Measurements from ENCODE around the gene ARL9. TPM values are rescaled to one million over a fixed set of nuclear protein-coding genes. Genes with fewer than 3 reads are reported as not detected.

Gene ARL9
- total and polyA plus RNA-seq, 9 of the 15 experiments (the other 6 are each of a cell fraction or from before 2014, with no cell fraction given): 0.10 to 0.15 (median 0.11) TPM; not detected in 6

DNA sequence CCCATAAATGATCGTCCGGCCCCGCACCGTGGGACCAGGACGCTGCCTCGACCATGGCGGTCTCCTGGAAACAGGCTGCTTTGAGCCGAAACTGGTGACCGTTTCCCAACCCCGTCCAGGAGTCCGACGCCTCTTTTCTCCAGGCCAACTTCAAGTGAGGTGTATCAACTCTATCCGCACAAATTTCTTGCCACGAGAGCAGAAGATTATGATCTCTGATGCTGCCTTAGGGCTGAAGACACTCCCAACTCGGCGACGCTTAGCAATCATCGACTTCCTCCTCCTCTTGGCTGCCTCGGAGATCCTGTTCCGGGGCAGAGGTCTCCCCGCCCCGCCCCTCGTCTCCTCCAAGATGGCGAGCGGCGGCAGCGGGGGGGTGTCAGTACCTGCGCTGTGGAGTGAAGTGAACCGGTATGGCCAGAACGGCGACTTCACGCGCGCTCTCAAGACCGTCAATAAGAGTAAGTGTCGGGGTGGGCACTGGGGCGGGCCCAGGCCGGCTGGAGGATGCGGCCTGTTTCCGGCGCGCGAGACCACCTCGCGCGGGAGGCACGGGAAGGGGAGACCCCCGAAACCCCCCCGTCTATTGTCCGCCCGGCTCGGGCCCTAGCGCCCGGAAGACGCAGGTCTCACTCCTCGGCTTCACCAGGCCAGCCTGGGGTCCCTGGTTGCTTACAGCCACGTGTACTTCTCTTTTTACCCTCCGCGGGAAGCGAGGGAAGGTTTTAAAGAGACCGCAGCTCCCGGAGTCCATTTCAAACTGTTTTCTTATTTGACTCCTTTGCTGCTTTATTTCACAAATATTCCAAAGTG, 38.1 kb upstream of the ARL9 start, which contains the start of gene SRP72 (continued):
- TF ChIP-seq ZNF512 (tag; IDR thresholded peaks at IDR 0.05): no peak
- TF ChIP-seq, protein P1, sequence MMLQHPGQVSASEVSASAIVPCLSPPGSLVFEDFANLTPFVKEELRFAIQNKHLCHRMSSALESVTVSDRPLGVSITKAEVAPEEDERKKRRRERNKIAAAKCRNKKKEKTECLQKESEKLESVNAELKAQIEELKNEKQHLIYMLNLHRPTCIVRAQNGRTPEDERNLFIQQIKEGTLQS (IDR thresholded peaks at IDR 0.05): no peak
- TF ChIP-seq, protein P1 (CRISPR knock-in tag; conservative IDR thresholded peaks at IDR 0.05): peak; percentile 68; the same call in 1 of the 2 replicates
- 0 out of 2 replicates have a peak, but pooled peaks have one; percentile 8 for TF ChIP-seq ZNF12 (CRISPR knock-in tag; IDR thresholded peaks at IDR 0.05)
- no peak for TF ChIP-seq EHMT2 (IDR thresholded peaks at IDR 0.05)
- TF ChIP-seq ZNF124 (CRISPR knock-in tag; IDR thresholded peaks at IDR 0.05): no peak
- TF ChIP-seq FOXK2 (conservative IDR thresholded peaks at IDR 0.05 in 1 of 2, IDR thresholded peaks at IDR 0.05 in 1 of 2; ENCODE audit: low read depth in 2 of 2): peak; percentile 22 to 55; a peak in 1 of 4 replicates
- TF ChIP-seq DACH1 (IDR thresholded peaks at IDR 0.05; ENCODE audit: partially characterized antibody): no peak
- TF ChIP-seq, protein P2, sequence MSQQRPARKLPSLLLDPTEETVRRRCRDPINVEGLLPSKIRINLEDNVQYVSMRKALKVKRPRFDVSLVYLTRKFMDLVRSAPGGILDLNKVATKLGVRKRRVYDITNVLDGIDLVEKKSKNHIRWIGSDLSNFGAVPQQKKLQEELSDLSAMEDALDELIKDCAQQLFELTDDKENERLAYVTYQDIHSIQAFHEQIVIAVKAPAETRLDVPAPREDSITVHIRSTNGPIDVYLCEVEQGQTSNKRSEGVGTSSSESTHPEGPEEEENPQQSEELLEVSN (IDR thresholded peaks at IDR 0.05; ENCODE audit: borderline replicate concordance in 1 of 2, extremely low read depth in 1 of 2, insufficient read depth in 1 of 2, insufficient read length in 1 of 2, low read depth in 1 of 2, low read length in 1 of 2, poor library complexity in 1 of 2, severe bottlenecking in 1 of 2): peak in 1 of 2 experiments; percentile 44
- peak; percentile 3; the same call in 1 of the 2 replicates for TF ChIP-seq HMGXB4 (CRISPR knock-in tag; IDR thresholded peaks at IDR 0.05)
- peak; percentile 66 for TF ChIP-seq E2F8 (IDR thresholded peaks at IDR 0.05; ENCODE audit: low read depth, partially characterized antibody)
- no peak for TF ChIP-seq ARHGAP35 (IDR thresholded peaks at IDR 0.05; ENCODE audit: partially characterized antibody)
- peak; percentile 41; the same call in 1 of the 2 replicates for TF ChIP-seq ESRRA (IDR thresholded peaks at IDR 0.05; ENCODE audit: borderline replicate concordance, low read depth)
- TF ChIP-seq ZNF354B (CRISPR knock-in tag; IDR thresholded peaks at IDR 0.05): no peak
- TF ChIP-seq, protein P3, sequence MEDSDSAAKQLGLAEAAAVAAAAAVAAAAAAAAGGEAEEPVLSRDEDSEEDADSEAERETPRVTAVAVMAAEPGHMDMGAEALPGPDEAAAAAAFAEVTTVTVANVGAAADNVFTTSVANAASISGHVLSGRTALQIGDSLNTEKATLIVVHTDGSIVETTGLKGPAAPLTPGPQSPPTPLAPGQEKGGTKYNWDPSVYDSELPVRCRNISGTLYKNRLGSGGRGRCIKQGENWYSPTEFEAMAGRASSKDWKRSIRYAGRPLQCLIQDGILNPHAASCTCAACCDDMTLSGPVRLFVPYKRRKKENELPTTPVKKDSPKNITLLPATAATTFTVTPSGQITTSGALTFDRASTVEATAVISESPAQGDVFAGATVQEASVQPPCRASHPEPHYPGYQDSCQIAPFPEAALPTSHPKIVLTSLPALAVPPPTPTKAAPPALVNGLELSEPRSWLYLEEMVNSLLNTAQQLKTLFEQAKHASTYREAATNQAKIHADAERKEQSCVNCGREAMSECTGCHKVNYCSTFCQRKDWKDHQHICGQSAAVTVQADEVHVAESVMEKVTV (CRISPR knock-in tag; IDR thresholded peaks at IDR 0.05): no peak
- TF ChIP-seq CXXC5 (CRISPR knock-in tag; IDR thresholded peaks at IDR 0.05): peak; percentile 63

All from K562 (cell line).